Stomach (tissue), 4 donors: ENCODE data around the gene DRG2.

Source experiments
- EP300 ChIP-seq: sonication (generic); formaldehyde crosslinking; IDR thresholded peaks from one replicate; pipeline ENCODE4 v1.6.1; 2017; ENCODE audit warnings: antibody characterized with exemption
- POLR2A ChIP-seq, 4 donors: fragments of 450-650 bp; IDR thresholded peaks; one replicate each; pipeline ENCODE4 v1.6.1; 2016; ENCODE audit warnings: antibody characterized with exemption in 4 of 4, control low read depth in 2 of 4, mild to moderate bottlenecking in 1 of 4, moderate library complexity in 1 of 4
- POLR2AphosphoS5 ChIP-seq, 3 donors: sonication (generic); formaldehyde crosslinking; IDR thresholded peaks; one replicate each; pipeline ENCODE4 v1.6.1; 2016; ENCODE audit warnings: antibody characterized with exemption in 3 of 3
- TF ChIP-seq, protein P1 (sequence below), 7 experiments: fragments of 450-650 bp in 4 of 7; fragments of 200-600 bp in 3 of 7; sonication (generic) in 3 of 7; IDR thresholded peaks; one replicate each; pipeline ENCODE4 v1.5.1; 2016 to 2019; ENCODE audit warnings: antibody characterized with exemption in 7 of 7, control low read depth in 2 of 7, mild to moderate bottlenecking in 1 of 7

DNA sequence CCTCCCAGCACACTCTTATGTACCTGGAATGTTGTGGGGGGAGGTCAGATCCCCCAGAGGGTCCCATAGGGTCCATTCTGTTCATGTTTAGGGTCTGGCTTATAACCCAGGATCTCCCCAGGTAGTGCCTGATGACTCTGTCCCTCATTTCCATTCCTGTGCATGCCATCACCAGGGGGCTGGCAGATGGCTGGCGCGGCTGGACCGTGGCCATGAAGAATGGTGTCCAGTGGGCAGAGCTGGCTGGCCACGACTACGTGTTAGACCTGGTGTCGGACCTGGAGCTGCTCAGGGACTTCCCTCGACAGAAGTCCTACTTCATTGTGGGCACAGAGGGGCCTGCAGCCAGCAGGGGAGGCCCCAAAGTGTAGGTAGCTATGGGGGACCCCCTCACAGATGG is 60.8 kb downstream of the DRG2 start:
- TF ChIP-seq POLR2A (IDR thresholded peaks at IDR 0.05) (no peak), POLR2AphosphoS5 (IDR thresholded peaks at IDR 0.05) (no peak), EP300 (no peak)
- TF ChIP-seq, protein P1, sequence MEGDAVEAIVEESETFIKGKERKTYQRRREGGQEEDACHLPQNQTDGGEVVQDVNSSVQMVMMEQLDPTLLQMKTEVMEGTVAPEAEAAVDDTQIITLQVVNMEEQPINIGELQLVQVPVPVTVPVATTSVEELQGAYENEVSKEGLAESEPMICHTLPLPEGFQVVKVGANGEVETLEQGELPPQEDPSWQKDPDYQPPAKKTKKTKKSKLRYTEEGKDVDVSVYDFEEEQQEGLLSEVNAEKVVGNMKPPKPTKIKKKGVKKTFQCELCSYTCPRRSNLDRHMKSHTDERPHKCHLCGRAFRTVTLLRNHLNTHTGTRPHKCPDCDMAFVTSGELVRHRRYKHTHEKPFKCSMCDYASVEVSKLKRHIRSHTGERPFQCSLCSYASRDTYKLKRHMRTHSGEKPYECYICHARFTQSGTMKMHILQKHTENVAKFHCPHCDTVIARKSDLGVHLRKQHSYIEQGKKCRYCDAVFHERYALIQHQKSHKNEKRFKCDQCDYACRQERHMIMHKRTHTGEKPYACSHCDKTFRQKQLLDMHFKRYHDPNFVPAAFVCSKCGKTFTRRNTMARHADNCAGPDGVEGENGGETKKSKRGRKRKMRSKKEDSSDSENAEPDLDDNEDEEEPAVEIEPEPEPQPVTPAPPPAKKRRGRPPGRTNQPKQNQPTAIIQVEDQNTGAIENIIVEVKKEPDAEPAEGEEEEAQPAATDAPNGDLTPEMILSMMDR (IDR thresholded peaks at IDR 0.05) = no peak
